Suprapubic skin (tissue), 4 donors: Measurements from ENCODE around the gene EXOC3L4.

Source experiments
- CTCF ChIP-seq, 2 donors: fragments of 200-600 bp in 1 of 2; fragments of 450-650 bp in 1 of 2; sonication (generic) in 1 of 2; IDR thresholded peaks; one replicate each; pipeline ENCODE4 v1.5.1; 2016 to 2019; ENCODE audit warnings: antibody characterized with exemption in 2 of 2, mild to moderate bottlenecking in 1 of 2, moderate library complexity in 1 of 2
- POLR2A ChIP-seq, 2 donors: fragments of 450-650 bp; IDR thresholded peaks; one replicate each; pipeline ENCODE4 v1.6.1; 2017; ENCODE audit warnings: antibody characterized with exemption in 2 of 2, mild to moderate bottlenecking in 2 of 2, moderate library complexity in 2 of 2
- POLR2AphosphoS5 ChIP-seq, 3 donors: sonication (generic); formaldehyde crosslinking; IDR thresholded peaks; one replicate each; pipeline ENCODE4 v1.6.1; 2017; ENCODE audit warnings: antibody characterized with exemption in 3 of 3

GRCh38 chr14:103099733-103100280 is 5.3 kb downstream of the EXOC3L4 start:
- no peak for TF ChIP-seq CTCF (IDR thresholded peaks at IDR 0.05)
- no peak for TF ChIP-seq POLR2A (IDR thresholded peaks at IDR 0.05)
- TF ChIP-seq POLR2AphosphoS5 (IDR thresholded peaks at IDR 0.05) = no peak
